HG03103 (cell line): Measurements from ENCODE around the gene NKX2-4.
"Not testable (repeated sequence)": the region's sequence is repeated elsewhere in the genome, so short reads cannot be mapped to it uniquely, and the experiment has no call there.

Experiments
- ATAC-seq: cut with Tn5 transposase; IDR thresholded peaks from one replicate; pipeline ENCODE4 v1.9.1; 2021; ENCODE audit warnings: low read depth; ENCODE audit not compliant: unreplicated experiment

NKX2-4 gene

DNA sequence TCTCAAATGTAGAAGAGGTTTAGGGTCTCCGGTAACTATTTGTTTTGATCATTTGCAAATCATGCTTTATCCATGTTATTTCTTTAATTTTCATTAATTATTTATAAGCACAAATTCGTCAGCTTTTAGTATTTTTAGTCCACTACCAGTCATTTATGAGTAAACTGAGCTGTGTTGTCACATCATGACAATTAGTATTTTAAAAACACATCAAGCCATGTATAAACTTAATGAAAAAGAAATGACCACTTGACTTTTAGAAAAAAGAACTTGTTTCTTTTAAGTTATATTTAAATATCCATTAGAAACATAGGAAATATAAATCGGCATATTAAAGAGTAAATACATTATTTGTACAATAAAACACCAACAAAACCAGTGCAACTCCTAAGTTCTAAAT is 2.8 kb downstream of the NKX2-4 start:
- ATAC-seq: no peak

- ATAC-seq: no peak
Observed at GRCh38 chr20:21393816-21394519, 3.4 kb downstream of the NKX2-4 start.

DNA sequence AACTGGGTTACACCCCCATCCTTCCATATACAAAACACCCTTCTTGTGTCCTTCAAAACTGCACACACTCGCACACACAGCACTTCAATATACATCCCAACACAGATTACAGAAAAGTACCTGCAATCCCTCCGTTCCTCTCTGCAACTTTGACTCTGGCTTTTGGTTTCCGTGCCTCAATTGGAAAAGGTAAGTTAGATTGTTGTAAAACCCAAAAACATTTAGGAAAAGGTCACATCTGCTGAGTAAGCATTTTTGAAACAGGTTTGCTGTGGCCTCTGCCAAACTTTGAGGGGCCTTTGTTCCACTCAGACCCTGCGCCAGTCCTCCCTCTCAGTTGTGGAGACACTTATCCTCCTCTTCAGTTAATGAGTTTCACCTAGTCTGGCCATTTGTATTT is 4.2 kb downstream of the NKX2-4 start:
- ATAC-seq: no peak

DNA sequence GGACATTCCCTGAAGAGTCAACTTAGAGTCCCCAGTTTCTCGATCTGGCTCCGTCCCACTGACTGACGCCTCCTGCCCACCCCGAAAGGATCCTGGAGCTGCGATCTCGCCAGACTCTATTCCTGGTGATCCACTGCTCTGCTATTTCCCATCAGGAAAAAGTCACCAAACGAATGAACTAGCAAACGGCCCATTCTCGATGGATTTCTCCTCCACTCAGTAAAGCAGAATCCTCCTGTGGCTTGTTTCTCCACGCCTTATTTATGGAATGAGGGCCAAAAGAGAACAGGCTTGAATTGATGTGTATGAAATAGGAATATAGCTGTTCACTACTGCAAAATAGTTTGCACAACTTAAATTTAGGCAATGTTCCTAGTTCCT is 5.4 kb downstream of the NKX2-4 start:
- no peak for ATAC-seq

DNA sequence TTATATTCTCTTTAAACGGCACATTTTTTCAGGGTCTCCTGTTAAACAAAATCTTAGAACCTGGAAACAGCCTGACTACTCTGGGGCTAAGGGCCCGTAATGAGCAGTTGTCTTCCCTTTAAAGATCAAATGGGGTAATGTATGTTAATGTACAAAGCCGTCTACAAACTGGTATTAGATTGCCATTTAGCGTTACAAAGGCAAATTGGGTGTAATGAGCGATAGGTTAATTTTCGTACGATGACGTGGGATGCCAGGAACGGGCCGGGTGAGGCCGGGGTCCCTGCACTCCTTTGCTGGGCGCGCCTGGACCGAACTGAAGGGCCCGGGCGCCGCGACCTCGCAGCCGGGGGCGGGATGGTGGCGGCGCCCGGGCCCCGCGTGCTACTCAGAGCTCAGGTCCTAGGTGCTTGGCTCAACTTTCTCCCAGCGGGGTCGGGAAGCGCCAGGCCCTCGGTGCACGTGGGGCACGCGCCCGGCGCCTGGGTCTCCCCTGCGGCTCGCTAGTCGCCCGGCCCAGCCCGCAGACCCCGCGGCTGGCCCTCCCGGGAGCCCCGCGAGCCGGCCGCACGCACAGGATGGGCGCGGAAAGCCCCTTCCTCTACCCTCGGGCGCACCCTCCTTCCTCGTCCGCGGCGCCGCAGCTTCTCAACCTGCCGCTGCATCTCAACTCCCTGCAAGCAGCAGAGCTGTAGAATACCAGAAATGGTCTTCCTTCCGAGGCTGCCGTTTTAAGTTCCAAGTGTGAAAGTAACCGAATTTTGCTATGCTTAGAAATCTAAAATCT is 5.9 kb downstream of the NKX2-4 start:
- no peak for ATAC-seq

DNA sequence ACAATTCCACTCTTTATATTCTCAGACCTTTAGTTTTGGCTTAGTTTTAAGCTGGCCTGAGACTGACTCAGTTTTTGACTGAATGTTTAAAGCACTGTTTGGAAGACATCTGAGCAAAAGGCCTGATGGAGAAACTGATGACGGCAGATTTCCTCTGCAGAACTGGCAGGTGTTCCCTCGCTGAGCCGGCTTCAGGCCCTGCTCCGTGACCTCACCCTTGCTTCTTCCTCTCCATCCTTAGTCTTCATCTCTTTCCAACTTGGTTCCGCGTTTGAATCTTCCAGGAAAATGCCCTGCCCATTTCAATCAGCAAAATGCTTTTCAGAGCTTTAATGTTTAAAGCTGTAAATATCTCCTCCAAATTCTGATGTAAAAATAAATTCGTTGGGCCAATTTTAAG is 6.6 kb downstream of the NKX2-4 start:
- no peak for ATAC-seq

DNA sequence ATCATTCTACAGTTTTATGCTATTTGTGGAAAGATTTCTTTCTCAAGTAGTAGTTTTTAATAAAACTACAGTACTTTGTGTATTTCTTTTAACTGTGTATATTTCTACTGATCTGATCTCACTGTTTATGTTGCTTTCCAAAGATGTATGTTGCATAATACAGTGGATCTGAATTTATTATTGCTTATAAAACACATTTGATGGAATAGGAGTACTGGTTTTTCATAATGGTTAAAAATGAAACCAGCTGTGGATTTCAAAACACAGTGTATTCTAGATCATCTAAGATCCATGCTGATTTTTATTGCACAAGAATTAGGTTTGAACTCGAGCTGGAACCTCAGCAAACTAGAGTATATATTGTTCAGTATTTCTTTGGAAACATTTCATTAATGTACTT is 8.0 kb downstream of the NKX2-4 start:
- no peak for ATAC-seq

GRCh38 chr20:21388566-21388965 is 8.8 kb downstream of the NKX2-4 start:
- ATAC-seq: no peak

DNA sequence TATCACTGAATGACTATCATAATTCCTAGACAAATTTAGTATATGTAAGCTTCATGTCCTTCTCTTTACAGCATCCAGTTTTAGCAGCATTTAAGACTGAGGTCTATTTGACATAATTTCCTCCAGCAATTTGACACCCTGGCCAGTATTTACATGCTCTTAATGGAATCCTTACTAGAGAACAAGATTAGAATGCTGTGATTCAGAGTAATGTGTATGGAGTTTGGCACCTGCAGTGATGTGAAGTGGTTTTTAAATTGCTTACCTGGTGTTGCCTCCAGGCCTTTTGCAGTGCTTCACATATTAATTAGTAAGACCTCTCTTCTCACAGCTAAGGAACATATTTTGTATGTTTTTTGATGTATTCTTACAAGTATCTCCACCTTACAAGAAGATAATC is 9.8 kb downstream of the NKX2-4 start:
- no peak for ATAC-seq

GRCh38 chr20:21386111-21386510 is 11.2 kb downstream of the NKX2-4 start:
- ATAC-seq: no peak

DNA sequence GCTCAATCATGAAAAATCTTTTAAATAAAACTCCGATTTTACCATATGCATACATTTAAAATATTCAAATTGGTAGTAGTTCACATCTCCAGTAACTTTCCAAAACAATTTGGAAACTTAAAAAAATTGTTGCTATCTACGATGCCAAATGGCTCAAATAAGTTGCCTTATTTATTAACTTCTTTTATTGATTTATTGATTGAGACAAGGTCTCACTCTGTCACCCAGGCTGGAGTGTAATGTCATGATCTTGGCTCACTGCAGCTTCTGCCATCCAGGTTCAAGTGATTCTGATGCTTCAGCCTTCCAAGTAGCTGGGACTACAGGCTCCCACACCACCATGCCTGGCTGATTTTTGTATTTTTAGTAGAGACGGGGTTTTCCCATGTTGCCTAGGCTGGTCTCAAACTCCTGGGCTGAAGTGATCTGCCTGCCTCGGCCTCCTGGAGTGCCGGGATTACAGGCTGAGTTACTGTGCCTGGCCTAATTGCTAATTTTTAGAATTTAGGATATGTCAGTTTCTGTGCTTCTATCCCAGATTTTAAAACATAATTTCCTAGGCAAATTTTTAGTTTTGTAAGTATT is 12.9 kb downstream of the NKX2-4 start:
- ATAC-seq: no peak

GRCh38 chr20:21381619-21382018 is 15.7 kb downstream of the NKX2-4 start:
- ATAC-seq: no peak

DNA sequence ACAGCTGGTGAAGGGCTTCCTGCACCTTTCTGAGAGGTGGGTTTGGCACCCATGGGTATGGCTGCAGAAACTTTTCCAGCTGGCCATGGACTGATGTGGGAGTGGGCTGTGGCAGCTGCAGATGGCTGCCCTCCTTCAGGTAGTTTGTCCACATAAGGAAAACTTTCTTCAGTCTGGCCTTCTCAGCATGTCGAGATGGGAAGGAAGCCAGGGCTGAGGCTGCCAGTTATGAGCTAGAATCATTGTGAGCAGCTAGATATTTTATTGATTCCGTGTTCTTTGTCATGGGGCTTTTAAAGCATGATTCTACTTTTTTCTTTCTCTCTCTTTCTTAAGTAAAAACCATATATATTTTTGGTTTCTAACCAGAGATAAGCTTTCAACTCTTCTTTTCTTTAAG is 16.6 kb downstream of the NKX2-4 start:
- ATAC-seq: no peak

GRCh38 chr20:21378259-21378658 is 19.1 kb downstream of the NKX2-4 start:
- no peak for ATAC-seq

GRCh38 chr20:21377701-21378100 is 19.6 kb downstream of the NKX2-4 start:
- ATAC-seq: no peak

DNA sequence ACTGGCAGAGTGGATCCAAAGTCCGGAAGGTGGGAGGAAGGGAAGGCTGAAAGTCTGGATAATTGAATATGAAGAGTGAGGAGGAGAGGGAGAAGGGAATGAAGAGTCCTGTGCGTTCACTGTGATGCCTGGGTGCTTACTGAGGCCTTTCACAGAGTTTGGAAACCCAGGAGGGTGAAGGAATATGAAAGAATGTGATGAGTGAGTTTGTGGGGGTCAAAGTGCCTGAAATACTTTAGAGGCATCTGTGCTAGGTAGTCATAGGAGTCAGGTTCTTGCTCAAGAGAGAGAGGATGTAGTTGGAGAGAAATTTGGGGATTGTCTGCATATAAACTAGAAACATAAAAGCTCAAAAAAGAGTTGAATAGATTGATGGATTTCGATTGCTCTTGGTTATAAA is 20.7 kb downstream of the NKX2-4 start:
- no peak for ATAC-seq

DNA sequence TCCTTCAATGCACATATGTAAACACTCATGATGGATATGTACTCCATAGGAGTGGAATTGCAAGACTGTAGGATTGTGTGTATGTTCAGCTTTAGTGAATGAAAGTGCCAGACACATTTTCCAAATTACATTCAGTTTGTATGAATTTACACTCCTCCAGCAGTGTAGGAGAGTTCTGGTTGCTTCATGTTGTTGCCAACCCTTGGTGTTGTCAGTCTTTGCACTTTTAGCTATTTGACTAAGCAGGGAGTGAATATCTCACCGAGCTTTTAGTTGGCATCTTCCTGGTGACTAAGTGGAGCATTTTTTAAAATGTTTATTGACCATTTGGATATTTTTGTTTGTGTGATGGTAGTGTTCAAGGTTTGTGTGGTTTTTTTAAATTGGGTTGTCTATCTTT is 23.9 kb downstream of the NKX2-4 start:
- no peak for ATAC-seq

GRCh38 chr20:21372016-21372415 is 25.3 kb downstream of the NKX2-4 start:
- no peak for ATAC-seq

DNA sequence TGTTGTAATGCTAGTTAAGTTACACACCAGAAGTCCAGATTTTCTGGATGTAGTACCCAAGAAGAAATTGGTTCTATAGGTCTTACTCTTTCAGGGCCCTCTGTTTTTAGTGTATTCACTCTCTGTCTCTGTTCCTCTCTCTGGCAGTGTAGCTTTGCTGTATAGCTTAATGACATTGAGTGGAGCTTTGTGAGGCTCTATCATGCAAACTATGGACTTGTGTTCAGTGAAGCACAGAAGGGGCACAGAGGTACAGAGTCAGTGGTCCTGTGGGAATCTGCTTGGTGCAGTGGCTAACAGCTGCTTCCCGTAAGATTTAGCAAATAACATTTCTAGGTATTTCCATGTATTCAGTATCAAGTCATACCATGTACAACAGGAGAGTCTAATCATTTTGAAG is 26.1 kb downstream of the NKX2-4 start:
- no peak for ATAC-seq

DNA sequence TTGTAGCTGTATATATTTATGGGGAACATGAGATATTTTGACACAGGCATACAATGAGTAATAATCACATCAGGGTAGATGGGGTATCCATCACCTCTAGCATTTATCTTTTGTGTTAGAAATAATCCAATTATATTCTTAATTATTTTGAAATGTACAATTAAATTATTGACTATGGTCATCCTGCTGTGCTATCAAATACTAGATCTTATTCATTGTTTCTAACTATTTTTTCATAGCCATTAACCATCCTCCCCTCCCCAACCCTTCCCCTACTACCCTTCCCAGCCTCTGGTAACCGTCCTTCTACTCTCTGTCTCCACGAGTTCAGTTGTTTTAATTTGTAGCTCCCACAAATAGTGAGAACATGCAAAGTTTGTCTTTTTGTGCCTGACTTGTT is 28.5 kb downstream of the NKX2-4 start:
- ATAC-seq: no peak

DNA sequence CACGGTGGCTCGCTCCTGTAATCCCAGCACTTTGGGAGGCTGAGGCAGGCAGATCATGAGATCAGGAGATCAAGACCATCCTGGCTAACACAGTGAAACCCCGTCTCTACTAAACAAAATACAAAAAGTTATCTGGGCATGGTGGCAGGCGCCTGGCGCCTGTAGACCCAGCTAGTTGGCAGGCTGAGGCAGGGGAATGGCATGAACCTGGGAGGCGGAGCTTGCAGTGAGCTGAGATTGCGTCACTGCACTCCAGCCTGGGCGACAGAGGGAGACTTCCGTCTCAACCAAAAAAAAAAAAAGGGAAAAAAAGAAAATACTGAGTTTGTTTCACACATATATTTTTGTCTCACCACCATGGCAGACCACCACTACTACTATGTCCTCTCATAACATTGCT is 31.1 kb downstream of the NKX2-4 start:
- ATAC-seq: not testable (repeated sequence)

GRCh38 chr20:21365771-21366170 is 31.6 kb downstream of the NKX2-4 start:
- no peak for ATAC-seq
